ENCODE measurements around the gene EXOSC3. TPM values are rescaled to one million over a fixed set of nuclear protein-coding genes. Genes with fewer than 3 reads are reported as not detected.

The EXOSC3 gene
- total and polyA plus RNA-seq, 10 of the 15 experiments (the other 5 are each of a cell fraction or from before 2014, with no cell fraction given) = 8.2 to 161 (median 61.4) TPM

DNA sequence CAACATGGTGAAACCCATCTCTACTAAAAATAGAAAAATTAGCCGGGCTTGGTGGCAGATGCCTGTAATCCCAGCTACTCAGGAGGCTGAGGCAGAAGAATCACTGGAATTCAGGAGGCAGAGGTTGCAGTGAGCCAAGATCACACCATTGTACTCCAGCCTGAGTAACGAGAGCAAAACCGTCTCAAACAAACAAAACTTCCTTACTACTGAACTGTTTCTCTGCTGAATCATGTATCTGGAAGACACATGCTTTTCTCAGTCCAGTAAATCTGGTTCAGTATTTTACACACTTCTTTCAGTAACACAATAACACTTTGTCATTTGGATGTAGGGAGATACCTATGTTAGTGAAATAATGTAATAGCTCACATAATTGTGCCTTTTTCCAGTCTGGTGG is 23.4 kb downstream of the EXOSC3 start:
- H3K27me3 ChIP-seq (replicated peaks in 1 of 2; ENCODE audit: control insufficient read depth in 2 of 2, insufficient read depth in 2 of 2, low read length in 1 of 2) = no peaks in the 10 kb centered on the region
- RAD21 ChIA-PET (ENCODE audit: unreplicated experiment) = no interaction called here
- TF ChIP-seq, protein P1, sequence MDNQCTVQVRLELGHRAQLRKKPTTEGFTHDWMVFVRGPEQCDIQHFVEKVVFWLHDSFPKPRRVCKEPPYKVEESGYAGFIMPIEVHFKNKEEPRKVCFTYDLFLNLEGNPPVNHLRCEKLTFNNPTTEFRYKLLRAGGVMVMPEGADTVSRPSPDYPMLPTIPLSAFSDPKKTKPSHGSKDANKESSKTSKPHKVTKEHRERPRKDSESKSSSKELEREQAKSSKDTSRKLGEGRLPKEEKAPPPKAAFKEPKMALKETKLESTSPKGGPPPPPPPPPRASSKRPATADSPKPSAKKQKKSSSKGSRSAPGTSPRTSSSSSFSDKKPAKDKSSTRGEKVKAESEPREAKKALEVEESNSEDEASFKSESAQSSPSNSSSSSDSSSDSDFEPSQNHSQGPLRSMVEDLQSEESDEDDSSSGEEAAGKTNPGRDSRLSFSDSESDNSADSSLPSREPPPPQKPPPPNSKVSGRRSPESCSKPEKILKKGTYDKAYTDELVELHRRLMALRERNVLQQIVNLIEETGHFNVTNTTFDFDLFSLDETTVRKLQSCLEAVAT (IDR thresholded peaks at IDR 0.05) = no peak
- TF ChIP-seq RFX5 (IDR thresholded peaks at IDR 0.05; ENCODE audit: low read depth, low read length) (no peak), NFXL1 (IDR thresholded peaks at IDR 0.05; ENCODE audit: borderline replicate concordance) (no peak), CHD2 (IDR thresholded peaks at IDR 0.05; ENCODE audit: borderline replicate concordance, low read depth, low read length) (no peak), MTA3 (IDR thresholded peaks at IDR 0.05; ENCODE audit: borderline replicate concordance, low read length) (no peak), CBFB (IDR thresholded peaks at IDR 0.05; ENCODE audit: low read depth) (no peak), SUPT20H (IDR thresholded peaks at IDR 0.05; ENCODE audit: borderline replicate concordance, control insufficient read depth, low read depth, low read length) (no peak), NR2C2 (IDR thresholded peaks at IDR 0.05; ENCODE audit: borderline replicate concordance, control insufficient read depth, insufficient read length, low read depth) (no peak), JUND (IDR thresholded peaks at IDR 0.05; ENCODE audit: low read depth, low read length) (no peak), CBX5 (IDR thresholded peaks at IDR 0.05; ENCODE audit: low read depth) (no peak), MYB (IDR thresholded peaks at IDR 0.05; ENCODE audit: borderline replicate concordance, low read depth, low read length) (no peak), ZBTB4 (CRISPR knock-in tag; IDR thresholded peaks at IDR 0.05) (no peak), NBN (IDR thresholded peaks at IDR 0.05) (no peak), JUNB (IDR thresholded peaks at IDR 0.05) (no peak), E2F4 (IDR thresholded peaks at IDR 0.05; ENCODE audit: low read depth, low read length) (no peak)
- TF ChIP-seq, protein P2, sequence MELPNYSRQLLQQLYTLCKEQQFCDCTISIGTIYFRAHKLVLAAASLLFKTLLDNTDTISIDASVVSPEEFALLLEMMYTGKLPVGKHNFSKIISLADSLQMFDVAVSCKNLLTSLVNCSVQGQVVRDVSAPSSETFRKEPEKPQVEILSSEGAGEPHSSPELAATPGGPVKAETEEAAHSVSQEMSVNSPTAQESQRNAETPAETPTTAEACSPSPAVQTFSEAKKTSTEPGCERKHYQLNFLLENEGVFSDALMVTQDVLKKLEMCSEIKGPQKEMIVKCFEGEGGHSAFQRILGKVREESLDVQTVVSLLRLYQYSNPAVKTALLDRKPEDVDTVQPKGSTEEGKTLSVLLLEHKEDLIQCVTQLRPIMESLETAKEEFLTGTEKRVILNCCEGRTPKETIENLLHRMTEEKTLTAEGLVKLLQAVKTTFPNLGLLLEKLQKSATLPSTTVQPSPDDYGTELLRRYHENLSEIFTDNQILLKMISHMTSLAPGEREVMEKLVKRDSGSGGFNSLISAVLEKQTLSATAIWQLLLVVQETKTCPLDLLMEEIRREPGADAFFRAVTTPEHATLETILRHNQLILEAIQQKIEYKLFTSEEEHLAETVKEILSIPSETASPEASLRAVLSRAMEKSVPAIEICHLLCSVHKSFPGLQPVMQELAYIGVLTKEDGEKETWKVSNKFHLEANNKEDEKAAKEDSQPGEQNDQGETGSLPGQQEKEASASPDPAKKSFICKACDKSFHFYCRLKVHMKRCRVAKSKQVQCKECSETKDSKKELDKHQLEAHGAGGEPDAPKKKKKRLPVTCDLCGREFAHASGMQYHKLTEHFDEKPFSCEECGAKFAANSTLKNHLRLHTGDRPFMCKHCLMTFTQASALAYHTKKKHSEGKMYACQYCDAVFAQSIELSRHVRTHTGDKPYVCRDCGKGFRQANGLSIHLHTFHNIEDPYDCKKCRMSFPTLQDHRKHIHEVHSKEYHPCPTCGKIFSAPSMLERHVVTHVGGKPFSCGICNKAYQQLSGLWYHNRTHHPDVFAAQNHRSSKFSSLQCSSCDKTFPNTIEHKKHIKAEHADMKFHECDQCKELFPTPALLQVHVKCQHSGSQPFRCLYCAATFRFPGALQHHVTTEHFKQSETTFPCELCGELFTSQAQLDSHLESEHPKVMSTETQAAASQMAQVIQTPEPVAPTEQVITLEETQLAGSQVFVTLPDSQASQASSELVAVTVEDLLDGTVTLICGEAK (IDR thresholded peaks at IDR 0.05; ENCODE audit: borderline replicate concordance) = no peak
- DNase-seq (ENCODE audit: low read depth, low spot score) (no peak), ATAC-seq (no peak), FAIRE-seq (no peak)
- WGBS (ENCODE audit: insufficient coverage, insufficient replicate concordance, low lambda C conversion rate, missing lambda C conversion rate) = 98% methylated on average over 3 of the region's 3 CpGs
- H2AFZ ChIP-seq (ENCODE audit: control insufficient read depth, low read depth, low read length) = no peak overlapping the region
- BruUV-seq (replicated peaks) = no TSS peak
- no peaks in the 10 kb centered on the region for H4K20me1 ChIP-seq (ENCODE audit: control insufficient read depth, insufficient read depth)
- no peaks in the 10 kb centered on the region for H3K36me3 ChIP-seq (ENCODE audit: control insufficient read depth in 2 of 2, insufficient read depth in 2 of 2, low read length in 1 of 2)
- H3K9me3 ChIP-seq (replicated peaks; ENCODE audit: control insufficient read depth, insufficient read depth, low read length) = no peaks in the 10 kb centered on the region
- CTCF ChIA-PET = no interaction called here
- in situ Hi-C loops (cut with MboI) = no loop called here
- H3K4me3 ChIP-seq = no peak overlapping the region
- intact Hi-C loops (cut with micrococcal nuclease; ENCODE audit: unreplicated experiment) = no loop called here
- no peak overlapping the region for H3K9ac ChIP-seq (ENCODE audit: control insufficient read depth, insufficient read depth, low read length)
- POLR2A ChIA-PET = interaction anchor here (0.5 kb wide), 1 partner anchor 135 kb away, joined by 4 read pairs; no protein-coding TSS in a partner anchor
- no peak overlapping the region for H3K4me2 ChIP-seq (ENCODE audit: control insufficient read depth, insufficient read depth)
- SMC1A ChIA-PET (ENCODE audit: uncharacterized antibody, unreplicated experiment) = interaction anchor here (0.6 kb wide), 1 partner anchor 82 kb away, joined by 3 read pairs; no protein-coding TSS in a partner anchor
- H3K27ac ChIP-seq (ENCODE audit: control insufficient read depth, insufficient read depth) = no peak overlapping the region
- H3K79me2 ChIP-seq (ENCODE audit: control insufficient read depth, insufficient read depth, low read length) = no peaks in the 10 kb centered on the region
- H3K4me1 ChIP-seq (ENCODE audit: control insufficient read depth, insufficient read depth, low read length) = no peaks in the 10 kb centered on the region
